ENCODE measurements around the gene BDH1. TPM values are rescaled to one million over a fixed set of nuclear protein-coding genes. Genes with fewer than 3 reads are reported as not detected.

Gene BDH1
- total and polyA plus RNA-seq, 2 of the 13 experiments (the other 11 are each of a cell fraction or from before 2014, with no cell fraction given) = 21.2 to 71.9 TPM

DNA sequence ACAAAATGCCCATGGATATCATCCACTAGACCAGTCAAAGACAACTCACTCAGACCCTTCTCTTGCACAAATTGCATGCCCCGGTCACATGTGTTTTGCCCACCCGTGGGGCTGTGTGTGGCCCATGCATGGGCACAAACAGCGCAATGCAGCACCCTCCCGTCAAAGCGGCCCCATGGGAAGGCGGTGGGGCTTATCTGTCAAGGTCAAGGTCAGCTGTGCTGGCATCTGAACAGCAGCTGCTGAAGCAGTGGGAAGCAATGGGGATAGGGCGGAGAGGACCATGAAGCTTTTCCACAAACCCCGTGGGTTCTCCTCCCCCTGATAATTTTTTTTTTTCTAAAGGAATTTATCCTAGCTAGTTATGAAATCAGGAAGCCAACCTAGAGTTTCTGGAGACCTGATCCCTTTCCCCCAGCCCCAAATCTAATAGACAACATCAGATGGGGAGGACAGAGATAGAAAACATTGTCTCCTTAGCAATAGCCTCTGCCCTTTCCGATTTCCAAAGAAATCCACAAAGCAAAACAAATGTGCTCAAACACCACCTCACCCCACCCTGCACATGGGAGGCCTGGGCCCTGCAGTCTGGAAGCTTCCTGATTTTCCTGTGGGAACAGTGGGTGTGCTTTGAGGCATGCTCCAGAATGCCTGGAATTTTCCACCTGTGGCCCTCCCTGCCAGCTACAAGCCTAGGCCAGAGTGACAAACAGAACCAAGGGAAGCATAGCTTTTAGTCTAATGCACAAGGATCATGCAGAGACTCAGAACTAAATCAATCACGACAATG lies 84.4 kb downstream of the BDH1 start (continued):
- TF ChIP-seq, protein P1, sequence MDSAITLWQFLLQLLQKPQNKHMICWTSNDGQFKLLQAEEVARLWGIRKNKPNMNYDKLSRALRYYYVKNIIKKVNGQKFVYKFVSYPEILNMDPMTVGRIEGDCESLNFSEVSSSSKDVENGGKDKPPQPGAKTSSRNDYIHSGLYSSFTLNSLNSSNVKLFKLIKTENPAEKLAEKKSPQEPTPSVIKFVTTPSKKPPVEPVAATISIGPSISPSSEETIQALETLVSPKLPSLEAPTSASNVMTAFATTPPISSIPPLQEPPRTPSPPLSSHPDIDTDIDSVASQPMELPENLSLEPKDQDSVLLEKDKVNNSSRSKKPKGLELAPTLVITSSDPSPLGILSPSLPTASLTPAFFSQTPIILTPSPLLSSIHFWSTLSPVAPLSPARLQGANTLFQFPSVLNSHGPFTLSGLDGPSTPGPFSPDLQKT (CRISPR knock-in tag; IDR thresholded peaks at IDR 0.05; ENCODE audit: borderline replicate concordance) = no peak
- TF ChIP-seq ZBTB1 (CRISPR knock-in tag; IDR thresholded peaks at IDR 0.05; ENCODE audit: borderline replicate concordance) (no peak), MAF1 (CRISPR knock-in tag; IDR thresholded peaks at IDR 0.05; ENCODE audit: borderline replicate concordance) (no peak), ZNF124 (CRISPR knock-in tag; IDR thresholded peaks at IDR 0.05) (no peak), ZNF33A (CRISPR knock-in tag; IDR thresholded peaks at IDR 0.05; ENCODE audit: borderline replicate concordance) (no peak), AGO1 (IDR thresholded peaks at IDR 0.05; ENCODE audit: low read depth, low read length, poor library complexity, severe bottlenecking) (no peak), JUN (CRISPR knock-in tag; IDR thresholded peaks at IDR 0.05) (no peak), RBAK (CRISPR knock-in tag; IDR thresholded peaks at IDR 0.05) (peak; percentile 95)
- TF ChIP-seq, protein P2, sequence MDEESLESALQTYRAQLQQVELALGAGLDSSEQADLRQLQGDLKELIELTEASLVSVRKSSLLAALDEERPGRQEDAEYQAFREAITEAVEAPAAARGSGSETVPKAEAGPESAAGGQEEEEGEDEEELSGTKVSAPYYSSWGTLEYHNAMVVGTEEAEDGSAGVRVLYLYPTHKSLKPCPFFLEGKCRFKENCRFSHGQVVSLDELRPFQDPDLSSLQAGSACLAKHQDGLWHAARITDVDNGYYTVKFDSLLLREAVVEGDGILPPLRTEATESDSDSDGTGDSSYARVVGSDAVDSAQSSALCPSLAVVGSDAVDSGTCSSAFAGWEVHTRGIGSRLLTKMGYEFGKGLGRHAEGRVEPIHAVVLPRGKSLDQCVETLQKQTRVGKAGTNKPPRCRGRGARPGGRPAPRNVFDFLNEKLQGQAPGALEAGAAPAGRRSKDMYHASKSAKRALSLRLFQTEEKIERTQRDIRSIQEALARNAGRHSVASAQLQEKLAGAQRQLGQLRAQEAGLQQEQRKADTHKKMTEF (CRISPR knock-in tag; IDR thresholded peaks at IDR 0.05) = no peak; the same call in 1 of the 2 replicates
- TF ChIP-seq, protein P3, sequence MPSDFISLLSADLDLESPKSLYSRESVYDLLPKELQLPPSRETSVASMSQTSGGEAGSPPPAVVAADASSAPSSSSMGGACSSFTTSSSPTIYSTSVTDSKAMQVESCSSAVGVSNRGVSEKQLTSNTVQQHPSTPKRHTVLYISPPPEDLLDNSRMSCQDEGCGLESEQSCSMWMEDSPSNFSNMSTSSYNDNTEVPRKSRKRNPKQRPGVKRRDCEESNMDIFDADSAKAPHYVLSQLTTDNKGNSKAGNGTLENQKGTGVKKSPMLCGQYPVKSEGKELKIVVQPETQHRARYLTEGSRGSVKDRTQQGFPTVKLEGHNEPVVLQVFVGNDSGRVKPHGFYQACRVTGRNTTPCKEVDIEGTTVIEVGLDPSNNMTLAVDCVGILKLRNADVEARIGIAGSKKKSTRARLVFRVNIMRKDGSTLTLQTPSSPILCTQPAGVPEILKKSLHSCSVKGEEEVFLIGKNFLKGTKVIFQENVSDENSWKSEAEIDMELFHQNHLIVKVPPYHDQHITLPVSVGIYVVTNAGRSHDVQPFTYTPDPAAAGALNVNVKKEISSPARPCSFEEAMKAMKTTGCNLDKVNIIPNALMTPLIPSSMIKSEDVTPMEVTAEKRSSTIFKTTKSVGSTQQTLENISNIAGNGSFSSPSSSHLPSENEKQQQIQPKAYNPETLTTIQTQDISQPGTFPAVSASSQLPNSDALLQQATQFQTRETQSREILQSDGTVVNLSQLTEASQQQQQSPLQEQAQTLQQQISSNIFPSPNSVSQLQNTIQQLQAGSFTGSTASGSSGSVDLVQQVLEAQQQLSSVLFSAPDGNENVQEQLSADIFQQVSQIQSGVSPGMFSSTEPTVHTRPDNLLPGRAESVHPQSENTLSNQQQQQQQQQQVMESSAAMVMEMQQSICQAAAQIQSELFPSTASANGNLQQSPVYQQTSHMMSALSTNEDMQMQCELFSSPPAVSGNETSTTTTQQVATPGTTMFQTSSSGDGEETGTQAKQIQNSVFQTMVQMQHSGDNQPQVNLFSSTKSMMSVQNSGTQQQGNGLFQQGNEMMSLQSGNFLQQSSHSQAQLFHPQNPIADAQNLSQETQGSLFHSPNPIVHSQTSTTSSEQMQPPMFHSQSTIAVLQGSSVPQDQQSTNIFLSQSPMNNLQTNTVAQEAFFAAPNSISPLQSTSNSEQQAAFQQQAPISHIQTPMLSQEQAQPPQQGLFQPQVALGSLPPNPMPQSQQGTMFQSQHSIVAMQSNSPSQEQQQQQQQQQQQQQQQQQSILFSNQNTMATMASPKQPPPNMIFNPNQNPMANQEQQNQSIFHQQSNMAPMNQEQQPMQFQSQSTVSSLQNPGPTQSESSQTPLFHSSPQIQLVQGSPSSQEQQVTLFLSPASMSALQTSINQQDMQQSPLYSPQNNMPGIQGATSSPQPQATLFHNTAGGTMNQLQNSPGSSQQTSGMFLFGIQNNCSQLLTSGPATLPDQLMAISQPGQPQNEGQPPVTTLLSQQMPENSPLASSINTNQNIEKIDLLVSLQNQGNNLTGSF (CRISPR knock-in tag; IDR thresholded peaks at IDR 0.05) = no peak
- TF ChIP-seq, protein P4, sequence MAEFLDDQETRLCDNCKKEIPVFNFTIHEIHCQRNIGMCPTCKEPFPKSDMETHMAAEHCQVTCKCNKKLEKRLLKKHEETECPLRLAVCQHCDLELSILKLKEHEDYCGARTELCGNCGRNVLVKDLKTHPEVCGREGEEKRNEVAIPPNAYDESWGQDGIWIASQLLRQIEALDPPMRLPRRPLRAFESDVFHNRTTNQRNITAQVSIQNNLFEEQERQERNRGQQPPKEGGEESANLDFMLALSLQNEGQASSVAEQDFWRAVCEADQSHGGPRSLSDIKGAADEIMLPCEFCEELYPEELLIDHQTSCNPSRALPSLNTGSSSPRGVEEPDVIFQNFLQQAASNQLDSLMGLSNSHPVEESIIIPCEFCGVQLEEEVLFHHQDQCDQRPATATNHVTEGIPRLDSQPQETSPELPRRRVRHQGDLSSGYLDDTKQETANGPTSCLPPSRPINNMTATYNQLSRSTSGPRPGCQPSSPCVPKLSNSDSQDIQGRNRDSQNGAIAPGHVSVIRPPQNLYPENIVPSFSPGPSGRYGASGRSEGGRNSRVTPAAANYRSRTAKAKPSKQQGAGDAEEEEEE (CRISPR knock-in tag; IDR thresholded peaks at IDR 0.05; ENCODE audit: borderline replicate concordance) = no peak
- TF ChIP-seq, protein P5, sequence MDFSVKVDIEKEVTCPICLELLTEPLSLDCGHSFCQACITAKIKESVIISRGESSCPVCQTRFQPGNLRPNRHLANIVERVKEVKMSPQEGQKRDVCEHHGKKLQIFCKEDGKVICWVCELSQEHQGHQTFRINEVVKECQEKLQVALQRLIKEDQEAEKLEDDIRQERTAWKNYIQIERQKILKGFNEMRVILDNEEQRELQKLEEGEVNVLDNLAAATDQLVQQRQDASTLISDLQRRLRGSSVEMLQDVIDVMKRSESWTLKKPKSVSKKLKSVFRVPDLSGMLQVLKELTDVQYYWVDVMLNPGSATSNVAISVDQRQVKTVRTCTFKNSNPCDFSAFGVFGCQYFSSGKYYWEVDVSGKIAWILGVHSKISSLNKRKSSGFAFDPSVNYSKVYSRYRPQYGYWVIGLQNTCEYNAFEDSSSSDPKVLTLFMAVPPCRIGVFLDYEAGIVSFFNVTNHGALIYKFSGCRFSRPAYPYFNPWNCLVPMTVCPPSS (IDR thresholded peaks at IDR 0.05) = no peak
- TF ChIP-seq, protein P6, sequence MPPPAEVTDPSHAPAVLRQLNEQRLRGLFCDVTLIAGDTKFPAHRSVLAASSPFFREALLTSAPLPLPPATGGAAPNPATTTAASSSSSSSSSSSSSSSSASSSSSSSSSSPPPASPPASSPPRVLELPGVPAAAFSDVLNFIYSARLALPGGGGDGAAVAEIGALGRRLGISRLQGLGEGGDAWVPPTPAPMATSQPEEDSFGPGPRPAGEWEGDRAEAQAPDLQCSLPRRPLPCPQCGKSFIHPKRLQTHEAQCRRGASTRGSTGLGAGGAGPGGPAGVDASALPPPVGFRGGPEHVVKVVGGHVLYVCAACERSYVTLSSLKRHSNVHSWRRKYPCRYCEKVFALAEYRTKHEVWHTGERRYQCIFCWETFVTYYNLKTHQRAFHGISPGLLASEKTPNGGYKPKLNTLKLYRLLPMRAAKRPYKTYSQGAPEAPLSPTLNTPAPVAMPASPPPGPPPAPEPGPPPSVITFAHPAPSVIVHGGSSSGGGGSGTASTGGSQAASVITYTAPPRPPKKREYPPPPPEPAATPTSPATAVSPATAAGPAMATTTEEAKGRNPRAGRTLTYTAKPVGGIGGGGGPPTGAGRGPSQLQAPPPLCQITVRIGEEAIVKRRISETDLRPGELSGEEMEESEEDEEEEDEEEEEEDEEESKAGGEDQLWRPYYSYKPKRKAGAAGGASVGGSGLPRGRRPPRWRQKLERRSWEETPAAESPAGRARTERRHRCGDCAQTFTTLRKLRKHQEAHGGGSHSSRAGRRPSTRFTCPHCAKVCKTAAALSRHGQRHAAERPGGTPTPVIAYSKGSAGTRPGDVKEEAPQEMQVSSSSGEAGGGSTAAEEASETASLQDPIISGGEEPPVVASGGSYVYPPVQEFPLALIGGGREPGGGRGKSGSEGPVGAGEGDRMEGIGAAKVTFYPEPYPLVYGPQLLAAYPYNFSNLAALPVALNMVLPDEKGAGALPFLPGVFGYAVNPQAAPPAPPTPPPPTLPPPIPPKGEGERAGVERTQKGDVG (CRISPR knock-in tag; IDR thresholded peaks at IDR 0.05; ENCODE audit: borderline replicate concordance) = peak; percentile 89; the same call in 1 of the 2 replicates
